ENCODE results near the gene HK3. TPM values are rescaled to one million over a fixed set of nuclear protein-coding genes. Genes with fewer than 3 reads are reported as not detected.

Gene HK3, protein sequence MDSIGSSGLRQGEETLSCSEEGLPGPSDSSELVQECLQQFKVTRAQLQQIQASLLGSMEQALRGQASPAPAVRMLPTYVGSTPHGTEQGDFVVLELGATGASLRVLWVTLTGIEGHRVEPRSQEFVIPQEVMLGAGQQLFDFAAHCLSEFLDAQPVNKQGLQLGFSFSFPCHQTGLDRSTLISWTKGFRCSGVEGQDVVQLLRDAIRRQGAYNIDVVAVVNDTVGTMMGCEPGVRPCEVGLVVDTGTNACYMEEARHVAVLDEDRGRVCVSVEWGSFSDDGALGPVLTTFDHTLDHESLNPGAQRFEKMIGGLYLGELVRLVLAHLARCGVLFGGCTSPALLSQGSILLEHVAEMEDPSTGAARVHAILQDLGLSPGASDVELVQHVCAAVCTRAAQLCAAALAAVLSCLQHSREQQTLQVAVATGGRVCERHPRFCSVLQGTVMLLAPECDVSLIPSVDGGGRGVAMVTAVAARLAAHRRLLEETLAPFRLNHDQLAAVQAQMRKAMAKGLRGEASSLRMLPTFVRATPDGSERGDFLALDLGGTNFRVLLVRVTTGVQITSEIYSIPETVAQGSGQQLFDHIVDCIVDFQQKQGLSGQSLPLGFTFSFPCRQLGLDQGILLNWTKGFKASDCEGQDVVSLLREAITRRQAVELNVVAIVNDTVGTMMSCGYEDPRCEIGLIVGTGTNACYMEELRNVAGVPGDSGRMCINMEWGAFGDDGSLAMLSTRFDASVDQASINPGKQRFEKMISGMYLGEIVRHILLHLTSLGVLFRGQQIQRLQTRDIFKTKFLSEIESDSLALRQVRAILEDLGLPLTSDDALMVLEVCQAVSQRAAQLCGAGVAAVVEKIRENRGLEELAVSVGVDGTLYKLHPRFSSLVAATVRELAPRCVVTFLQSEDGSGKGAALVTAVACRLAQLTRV
- not detected in 2 replicates for total RNA-seq (2014; rRNA removed; shearing (Covaris generic))

- no peak for DNase-seq (ENCODE audit: low read depth)
Observed at GRCh38 chr5:176899296-176899891, at the start of gene HK3. Gene HK3, minus strand, starts transcription at chr5:176899346. Its CDS starts 3,187 bp downstream, at chr5:176896159.

DNA sequence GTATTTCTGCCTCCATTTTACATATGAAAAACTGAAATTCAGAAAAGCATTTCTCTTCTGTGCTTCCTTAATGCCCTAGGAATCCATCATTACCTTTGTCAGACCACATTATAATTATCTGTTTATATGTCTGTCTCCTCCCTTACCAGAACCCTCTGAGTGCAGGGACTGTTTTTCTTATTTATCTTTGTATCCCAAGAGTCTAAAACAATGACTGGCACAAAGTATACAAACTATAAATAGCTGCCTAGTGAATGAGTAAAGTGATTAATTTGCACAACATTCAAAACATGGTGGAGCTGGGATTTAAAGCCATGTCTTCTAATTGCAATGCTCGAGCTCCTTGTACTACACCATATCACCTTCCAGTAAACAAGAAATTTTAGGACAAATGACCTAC, 49.3 kb upstream of the HK3 start:
- no peak for DNase-seq (ENCODE audit: low read depth)

GRCh38 chr5:176947847-176948246, 48.7 kb upstream of the HK3 start:
- no peak for DNase-seq (ENCODE audit: low read depth)

GRCh38 chr5:176944268-176944667, 45.1 kb upstream of the HK3 start:
- DNase-seq (ENCODE audit: low read depth), result no peak

DNA sequence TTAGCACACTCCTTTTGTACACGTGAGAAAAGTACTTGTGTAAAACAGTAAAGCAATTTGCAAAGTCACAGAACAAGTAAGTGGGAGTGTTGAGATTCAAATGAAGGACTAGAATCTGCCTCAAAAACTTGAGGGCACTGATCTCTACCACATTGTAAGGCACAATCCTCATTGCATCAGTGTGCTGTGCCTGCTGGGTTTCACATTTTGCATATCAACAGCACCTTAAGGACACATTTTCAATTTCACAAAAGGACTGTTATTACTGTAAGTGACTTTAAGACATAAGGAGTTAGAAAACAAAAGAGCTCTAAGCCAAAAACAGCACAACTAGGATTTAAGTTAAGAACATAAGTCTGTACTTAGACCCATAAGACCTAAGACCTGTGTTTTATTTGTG, 44.7 kb upstream of the HK3 start:
- DNase-seq (ENCODE audit: low read depth), result no peak

DNA sequence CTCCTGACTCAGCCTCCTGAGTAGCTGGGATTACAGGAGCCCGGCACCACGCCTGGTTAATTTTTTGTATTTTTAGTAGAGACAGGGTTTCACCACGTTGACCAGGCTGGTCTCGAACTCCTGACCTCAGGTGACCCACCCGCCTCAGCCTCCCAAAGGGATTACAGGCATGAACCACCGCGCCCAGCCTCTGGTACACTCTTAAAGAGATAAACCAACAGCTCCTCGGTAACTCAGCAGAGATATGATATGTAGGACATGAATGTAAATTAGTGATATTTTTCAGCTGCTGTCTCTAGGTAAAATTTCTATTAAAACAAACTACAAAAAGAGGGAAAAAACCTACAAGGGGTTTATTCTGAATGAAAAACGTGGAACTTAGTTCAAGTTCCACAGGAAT, 42.8 kb upstream of the HK3 start:
- DNase-seq (ENCODE audit: low read depth), result no peak

- no peak for DNase-seq (ENCODE audit: low read depth)
Observed at GRCh38 chr5:176938472-176938871, 39.3 kb upstream of the HK3 start.

DNA sequence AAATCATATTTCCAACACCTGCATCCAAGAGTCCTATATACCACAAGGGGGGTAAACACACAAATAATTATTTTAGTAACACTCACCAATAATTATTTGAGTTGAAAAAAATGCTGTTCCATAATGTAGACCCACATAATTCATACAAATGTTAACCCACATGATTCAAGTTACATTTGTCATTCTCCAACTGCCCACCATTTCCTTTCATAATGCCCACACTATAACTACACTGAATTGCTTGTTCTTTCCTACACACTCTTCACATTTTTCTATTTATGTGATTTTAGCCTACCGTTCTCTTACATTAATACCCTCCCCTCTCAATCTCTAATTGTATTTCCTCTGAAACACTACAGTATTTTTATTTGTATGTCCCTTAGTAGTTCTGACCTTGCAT, 35.9 kb upstream of the HK3 start:
- no peak for DNase-seq (ENCODE audit: low read depth)

- no peak for DNase-seq (ENCODE audit: low read depth)
Observed at GRCh38 chr5:176934309-176934930, 35.3 kb upstream of the HK3 start.

DNA sequence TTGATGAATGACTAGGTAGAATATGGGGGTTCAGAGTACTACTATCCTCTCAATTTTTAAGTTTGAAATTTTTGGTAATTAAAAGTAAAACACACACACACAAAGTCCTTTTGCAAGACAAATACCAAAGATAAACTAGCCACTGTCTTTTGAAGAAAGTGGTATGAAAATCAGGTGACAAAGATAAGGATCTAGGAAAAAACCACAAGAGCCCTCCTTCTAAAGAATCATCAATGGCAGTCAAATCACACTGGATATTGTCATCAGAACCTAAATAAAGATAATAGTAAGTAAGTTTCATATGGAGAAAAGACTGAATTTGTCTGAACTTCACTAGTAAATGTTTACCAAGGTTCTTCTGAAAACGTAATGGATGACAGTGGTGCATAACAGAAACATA, 30.5 kb upstream of the HK3 start:
- peak; percentile 1 for DNase-seq (ENCODE audit: low read depth)

GRCh38 chr5:176927562-176927961, 28.4 kb upstream of the HK3 start:
- DNase-seq (ENCODE audit: low read depth), result no peak

DNA sequence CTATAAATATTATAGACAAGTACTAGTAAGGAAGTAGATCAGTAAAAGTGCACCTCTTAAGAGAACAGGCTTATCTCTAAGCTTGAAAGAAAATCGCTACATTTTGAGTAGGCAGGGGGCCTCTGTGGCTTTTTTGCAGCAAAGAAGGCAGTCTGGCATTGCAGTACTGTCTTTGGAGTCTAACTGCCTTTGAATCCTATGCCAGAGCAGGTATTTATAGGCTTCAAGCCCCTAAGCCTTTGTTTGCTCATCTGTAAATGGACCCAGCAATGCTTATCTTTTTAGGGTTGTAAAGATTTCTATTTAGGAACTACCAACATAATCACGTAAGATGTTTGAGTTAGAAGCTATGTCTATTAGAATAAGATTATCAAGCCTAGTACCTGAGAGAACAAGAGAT, 23.7 kb upstream of the HK3 start:
- DNase-seq (ENCODE audit: low read depth), result no peak

GRCh38 chr5:176921714-176922113, 22.6 kb upstream of the HK3 start:
- DNase-seq (ENCODE audit: low read depth), result no peak

DNA sequence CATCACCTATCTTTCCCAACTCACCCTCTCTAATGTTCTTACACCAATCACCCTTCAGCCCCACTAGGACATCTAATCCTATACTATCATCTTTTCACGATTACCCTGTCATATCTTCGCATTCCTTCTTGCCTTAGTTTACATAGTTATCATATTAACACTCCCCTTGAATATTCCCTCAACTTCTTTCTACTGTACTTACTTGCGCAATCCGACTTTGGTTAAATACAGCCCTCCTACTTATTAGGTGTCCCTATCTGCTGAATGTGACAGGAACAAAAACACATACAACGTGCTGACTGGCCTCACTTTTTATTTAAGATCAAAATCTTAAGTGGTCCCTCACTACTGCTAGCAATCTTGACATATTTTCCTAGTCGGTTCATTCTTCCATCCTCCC, 19.5 kb upstream of the HK3 start:
- DNase-seq (ENCODE audit: low read depth), result no peak

DNA sequence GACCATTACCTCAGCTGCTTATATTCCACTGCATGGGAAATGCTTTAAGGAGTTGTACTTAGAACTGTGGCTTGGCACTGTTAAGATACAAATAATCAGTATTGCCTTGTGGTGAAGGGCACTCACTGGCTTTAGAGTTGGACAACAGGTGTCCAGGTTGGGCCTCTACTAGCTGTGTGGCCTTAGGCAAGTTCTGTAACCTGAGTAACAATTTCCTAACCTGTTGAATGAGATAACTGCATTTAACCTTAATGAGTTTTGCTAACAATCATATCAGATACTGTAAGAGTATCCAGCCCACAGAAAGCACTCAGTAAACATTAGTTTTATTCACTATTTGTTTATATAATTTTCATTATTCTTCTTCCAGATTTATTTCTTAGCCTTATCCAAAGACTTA, 17.2 kb upstream of the HK3 start:
- no peak for DNase-seq (ENCODE audit: low read depth)

GRCh38 chr5:176915906-176916305, 16.8 kb upstream of the HK3 start:
- no peak for DNase-seq (ENCODE audit: low read depth)

DNA sequence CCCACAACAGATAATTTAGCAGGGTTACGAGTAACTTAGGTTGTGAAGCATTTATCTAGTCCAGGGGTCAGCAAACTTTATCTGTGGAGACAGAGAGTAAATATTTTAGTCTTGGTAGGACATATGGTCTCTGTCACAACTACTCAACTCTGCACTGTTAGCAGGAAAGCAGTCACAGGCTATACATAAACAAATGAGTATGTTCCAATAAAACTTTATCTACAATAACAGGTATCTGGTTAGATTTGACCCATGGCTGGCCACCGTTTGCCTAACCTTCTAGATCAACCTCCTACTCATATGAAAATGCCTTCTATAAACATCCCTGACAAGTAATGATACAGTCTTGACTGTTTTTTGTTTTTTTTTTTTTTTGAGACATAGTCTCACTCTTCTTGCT, 13.0 kb upstream of the HK3 start:
- DNase-seq (ENCODE audit: low read depth), result no peak

- no peak for DNase-seq (ENCODE audit: low read depth)
Observed at GRCh38 chr5:176908675-176909368, 9.7 kb upstream of the HK3 start.

DNA sequence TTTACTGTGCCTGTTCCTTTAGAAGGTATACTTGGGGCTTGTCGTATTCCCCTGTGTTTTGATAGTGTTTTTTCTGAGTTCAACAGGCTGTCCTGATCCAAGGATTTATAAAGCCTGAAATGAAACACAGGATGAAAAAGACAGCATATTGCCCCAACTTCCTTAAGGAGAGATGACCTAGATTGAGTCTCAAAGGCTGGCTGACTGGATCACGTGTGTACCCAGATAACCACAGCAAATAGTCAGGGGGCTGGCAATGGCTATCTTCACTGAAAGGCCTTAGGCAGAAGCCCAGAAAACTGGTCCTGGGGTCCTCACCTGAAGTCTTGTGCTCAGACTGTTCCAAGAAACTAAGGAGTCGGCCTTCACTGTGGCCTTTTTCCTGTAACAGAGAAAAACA, 7.7 kb upstream of the HK3 start:
- DNase-seq (ENCODE audit: low read depth), result no peak

- no peak for DNase-seq (ENCODE audit: low read depth)
Observed at GRCh38 chr5:176906126-176906525, 7.0 kb upstream of the HK3 start.

DNA sequence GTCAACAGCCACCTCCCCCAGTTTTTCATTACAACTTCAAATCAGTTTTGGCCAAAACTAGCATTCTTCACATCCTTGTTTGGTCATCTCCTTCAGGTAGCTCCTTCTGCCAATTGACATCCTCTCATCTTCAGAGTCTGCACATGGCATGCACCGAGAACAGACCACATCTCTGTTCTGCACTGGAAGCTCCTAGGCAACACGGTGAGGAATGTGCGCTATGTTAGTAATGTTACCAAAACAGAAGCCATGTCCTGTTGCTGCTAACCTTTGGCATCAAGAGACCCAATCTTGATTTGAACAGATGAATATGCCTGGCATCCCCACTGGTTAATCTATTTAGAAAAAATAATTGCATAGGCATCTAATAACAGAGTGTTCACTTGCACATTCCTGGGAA, 5.1 kb upstream of the HK3 start:
- DNase-seq (ENCODE audit: low read depth), result no peak

Data from RPMI7951 (cell line).